HL-60 (cell line): ENCODE data around the gene STK16.

Source experiments
- DNase-seq, 2 experiments: peaks; one replicate each; pipeline ENCODE4 v3.0.0-alpha.2; 2010 to 2020; ENCODE audit warnings: low read depth in 1 of 2, low spot score in 1 of 2
- H3K27ac ChIP-seq: fragments of 250-450 bp; sonication (Bioruptor Pico); replicated peaks from 2 replicates; pipeline ENCODE4 v1.5.1; 2020; ENCODE audit warnings: mild to moderate bottlenecking, moderate library complexity
- H3K27me3 ChIP-seq: fragments of 250-450 bp; sonication (Bioruptor Pico); 2 replicates; pipeline ENCODE4 v1.5.1; 2021; ENCODE audit warnings: mild to moderate bottlenecking, moderate library complexity; ENCODE audit not compliant: insufficient read depth, poor library complexity, severe bottlenecking
- H3K4me3 ChIP-seq: replicated peaks from 2 replicates; pipeline ENCODE4 v1.5.1; 2011; ENCODE audit warnings: mild to moderate bottlenecking, control low read depth, low read length; ENCODE audit not compliant: insufficient read depth
- CTCF ChIP-seq: IDR thresholded peaks from one replicate; pipeline ENCODE4 v1.5.1; 2011; ENCODE audit warnings: low read length, control low read depth, inconsistent platforms; ENCODE audit not compliant: insufficient read depth
- GABPA ChIP-seq: IDR thresholded peaks from 2 replicates; pipeline ENCODE4 v1.6.1; 2012; ENCODE audit warnings: low read depth
- POLR2AphosphoS5 ChIP-seq: IDR thresholded peaks from 2 replicates; pipeline ENCODE4 v1.6.1; 2012; ENCODE audit warnings: low read depth
- REST ChIP-seq: IDR thresholded peaks from 2 replicates; pipeline ENCODE4 v1.6.1; 2012; ENCODE audit warnings: low read depth; ENCODE audit not compliant: insufficient replicate concordance
- SPI1 ChIP-seq: IDR thresholded peaks from 2 replicates; pipeline ENCODE4 v1.6.1; 2012; ENCODE audit warnings: low read depth, mild to moderate bottlenecking, borderline replicate concordance

The STK16 gene

GRCh38 chr2:219268294-219268693, 23.0 kb downstream of the STK16 start:
- no peak for TF ChIP-seq POLR2AphosphoS5
- DNase-seq = no peak
- no peak overlapping the region for H3K27ac ChIP-seq

GRCh38 chr2:219269362-219270054, 24.2 kb downstream of the STK16 start:
- H3K27me3 ChIP-seq = no peaks in the 10 kb centered on the region
- no peak overlapping the region for H3K4me3 ChIP-seq
- H3K27ac ChIP-seq = no peak overlapping the region
- no peak for DNase-seq
- TF ChIP-seq CTCF (no peak), GABPA (no peak), POLR2AphosphoS5 (no peak), SPI1 (no peak), REST (no peak)

More at GRCh38 chr2:219268294-219268693, 23.0 kb downstream of the STK16 start:
- no peak overlapping the region for H3K4me3 ChIP-seq
- no peaks in the 10 kb centered on the region for H3K27me3 ChIP-seq

- DNase-seq = no peak
- Histone ChIP-seq H3K4me3 (no peak overlapping the region), H3K27ac (no peak overlapping the region), H3K27me3 (no peaks in the 10 kb centered on the region)
- TF ChIP-seq CTCF (no peak), GABPA (no peak), REST (no peak), POLR2AphosphoS5 (no peak), SPI1 (no peak)
Measured at GRCh38 chr2:219270055-219270372, 24.7 kb downstream of the STK16 start.

- TF ChIP-seq REST (no peak), CTCF (no peak), GABPA (no peak), POLR2AphosphoS5 (no peak), SPI1 (no peak)
- DNase-seq = no peak
- no peak overlapping the region for H3K4me3 ChIP-seq
- H3K27me3 ChIP-seq = no peaks in the 10 kb centered on the region
- no peak overlapping the region for H3K27ac ChIP-seq
Measured at GRCh38 chr2:219271021-219271420, 25.7 kb downstream of the STK16 start.
